Vagina (tissue), 2 donors: ENCODE results near the gene CNGB1. TPM values are rescaled to one million over a fixed set of nuclear protein-coding genes. Genes with fewer than 3 reads are reported as not detected.

Experiments
- DNase-seq, 2 donors: peaks; one replicate each; pipeline ENCODE4 v3.0.0-alpha.2; 2017; ENCODE audit errors: extremely low spot score in 2 of 2
- H3K27ac ChIP-seq: fragments of 200-600 bp; sonication (generic); one replicate; pipeline ENCODE4 v1.5.1; 2019
- H3K27me3 ChIP-seq: fragments of 200-600 bp; sonication (generic); one replicate; pipeline ENCODE4 v1.5.1; 2019
- H3K36me3 ChIP-seq, 2 donors: fragments of 200-600 bp; sonication (generic); one replicate each; pipeline ENCODE4 v1.5.1; 2017 to 2019
- H3K4me1 ChIP-seq: fragments of 200-600 bp; sonication (generic); one replicate; pipeline ENCODE4 v1.5.1; 2019
- H3K4me3 ChIP-seq, 2 donors: fragments of 200-600 bp; sonication (generic); 1 replicate in 1 of 2; 2 replicates in 1 of 2; pipeline ENCODE4 v1.5.1; 2016 to 2019
- H3K9me3 ChIP-seq: fragments of 200-600 bp; sonication (generic); one replicate; pipeline ENCODE4 v1.5.1; 2019
- CTCF ChIP-seq, 3 experiments: fragments of 450-650 bp in 2 of 3; fragments of 200-600 bp in 1 of 3; sonication (generic) in 1 of 3; IDR thresholded peaks; one replicate each; pipeline ENCODE4 v1.5.1; 2017 to 2019; ENCODE audit warnings: antibody characterized with exemption in 3 of 3, mild to moderate bottlenecking in 2 of 3, moderate library complexity in 2 of 3
- POLR2A ChIP-seq, 2 donors: fragments of 450-650 bp; IDR thresholded peaks; one replicate each; pipeline ENCODE4 v1.6.1; 2017; ENCODE audit warnings: antibody characterized with exemption in 2 of 2, mild to moderate bottlenecking in 2 of 2, moderate library complexity in 2 of 2
- POLR2AphosphoS5 ChIP-seq, 2 donors: sonication (generic); formaldehyde crosslinking; IDR thresholded peaks; one replicate each; pipeline ENCODE4 v1.9.0; 2017; ENCODE audit warnings: antibody characterized with exemption in 2 of 2, mild to moderate bottlenecking in 2 of 2, low read depth in 1 of 2; ENCODE audit not compliant: insufficient read depth in 1 of 2
- intact Hi-C: fragments of 100-400 bp; cut with DNase I; formaldehyde crosslinking; loops from one replicate; pipeline ENCODE4 v1.15.1; 2023
- total RNA-seq: library from RNA; depleted of rRNA; stranded (reverse); fragments of >200 nt; gene quantifications from one replicate; pipeline ENCODE4 v1.2.3, GENCODE V29; 2016

CNGB1 gene
- total RNA-seq, 1 donor from 2014 or later = not detected

DNA sequence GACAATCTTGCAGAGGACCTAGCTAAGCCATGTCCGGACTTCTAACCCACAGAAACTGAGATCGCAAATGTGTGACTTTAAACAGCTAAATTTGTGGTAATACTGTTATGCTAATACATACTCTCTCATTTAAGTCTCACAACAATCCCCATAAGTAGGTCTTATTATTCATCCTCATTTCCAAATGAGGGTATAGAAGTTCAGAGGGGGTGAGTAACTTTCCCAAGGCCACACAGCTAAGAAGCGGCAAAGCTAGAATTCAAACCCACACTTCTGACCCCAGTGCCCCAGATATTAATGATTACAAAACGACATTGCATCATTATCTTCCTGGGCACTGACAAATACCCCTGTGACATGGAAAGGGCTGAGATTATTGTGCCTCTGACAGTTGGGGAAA, 81.4 kb downstream of the CNGB1 start:
- H3K4me3 ChIP-seq = no peak overlapping the region
- H3K27ac ChIP-seq = no peak overlapping the region
- TF ChIP-seq POLR2A (IDR thresholded peaks at IDR 0.05) (no peak), POLR2AphosphoS5 (IDR thresholded peaks at IDR 0.05; ENCODE audit: insufficient read depth in 1 of 2, low read depth in 1 of 2) (no peak), CTCF (IDR thresholded peaks at IDR 0.05) (no peak)
- H3K4me1 ChIP-seq = no peaks in the 10 kb centered on the region
- DNase-seq = no peak
- no peaks in the 10 kb centered on the region for H3K36me3 ChIP-seq
- intact Hi-C loops = no loop called here
- no peaks in the 10 kb centered on the region for H3K27me3 ChIP-seq
- H3K9me3 ChIP-seq = no peaks in the 10 kb centered on the region

DNA sequence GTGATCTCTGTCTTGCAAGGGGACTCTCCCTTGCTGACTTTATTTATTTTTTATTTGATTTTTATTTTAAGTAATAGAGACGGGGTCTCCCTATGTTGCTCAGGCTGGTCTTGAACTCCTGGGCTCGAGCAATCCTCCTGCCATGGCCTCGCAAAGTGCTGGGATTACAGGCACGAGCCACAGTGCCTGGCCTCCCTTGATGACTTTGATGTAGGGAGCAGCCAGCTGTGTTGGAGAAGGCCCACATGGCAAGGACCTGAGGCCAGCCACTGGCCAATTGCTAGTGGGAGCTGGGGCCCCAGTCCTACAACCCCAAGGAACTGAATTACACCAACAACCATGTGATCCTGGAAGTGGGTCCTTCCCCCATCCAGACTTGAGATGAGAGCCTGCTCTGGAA, 81.8 kb downstream of the CNGB1 start:
- Histone ChIP-seq H3K4me3 (no peak overlapping the region), H3K27ac (no peak overlapping the region), H3K36me3 (no peaks in the 10 kb centered on the region), H3K9me3 (no peaks in the 10 kb centered on the region), H3K4me1 (peaks cover 3% of the 10 kb centered on the region), H3K27me3 (no peaks in the 10 kb centered on the region)
- no peak for DNase-seq
- no peak for TF ChIP-seq CTCF (IDR thresholded peaks at IDR 0.05)
- TF ChIP-seq POLR2A (IDR thresholded peaks at IDR 0.05) = no peak
- no peak for TF ChIP-seq POLR2AphosphoS5 (IDR thresholded peaks at IDR 0.05; ENCODE audit: insufficient read depth in 1 of 2, low read depth in 1 of 2)
- intact Hi-C loops = no loop called here

- Histone ChIP-seq H3K9me3 (no peaks in the 10 kb centered on the region), H3K27me3 (no peaks in the 10 kb centered on the region), H3K4me1 (peaks cover 8% of the 10 kb centered on the region), H3K27ac (no peak overlapping the region), H3K36me3 (no peaks in the 10 kb centered on the region), H3K4me3 (no peak overlapping the region)
- DNase-seq = no peak
- no peak for TF ChIP-seq POLR2A (IDR thresholded peaks at IDR 0.05)
- no peak for TF ChIP-seq POLR2AphosphoS5 (IDR thresholded peaks at IDR 0.05; ENCODE audit: insufficient read depth in 1 of 2, low read depth in 1 of 2)
- TF ChIP-seq CTCF (IDR thresholded peaks at IDR 0.05) = no peak
- intact Hi-C loops = no loop called here
Observed at GRCh38 chr16:57888128-57888527, 82.8 kb downstream of the CNGB1 start.

DNA sequence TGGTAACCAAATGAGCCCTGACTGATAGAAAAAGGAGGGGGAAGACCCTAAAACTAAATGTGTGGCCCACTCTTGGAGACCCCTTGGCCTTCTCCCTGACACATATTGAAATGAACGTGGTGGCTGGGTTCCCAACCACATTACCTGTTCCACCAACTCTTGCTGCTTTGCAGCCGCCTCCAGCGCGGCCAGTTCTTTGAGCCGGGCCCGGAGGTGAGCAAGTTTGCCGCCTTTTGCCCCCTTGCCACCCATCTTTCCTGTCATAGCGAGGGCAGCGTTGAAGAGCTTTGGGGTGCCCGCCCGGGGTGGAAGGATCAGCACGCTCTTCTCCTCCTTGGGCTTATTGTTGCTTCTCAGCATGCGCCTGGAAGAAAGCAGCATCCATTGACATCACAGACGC, 83.2 kb downstream of the CNGB1 start:
- Histone ChIP-seq H3K27ac (no peak overlapping the region), H3K9me3 (no peaks in the 10 kb centered on the region), H3K4me3 (no peak overlapping the region), H3K36me3 (no peaks in the 10 kb centered on the region), H3K4me1 (peaks cover 8% of the 10 kb centered on the region), H3K27me3 (no peaks in the 10 kb centered on the region)
- intact Hi-C loops = no loop called here
- DNase-seq = no peak
- no peak for TF ChIP-seq POLR2A (IDR thresholded peaks at IDR 0.05)
- no peak for TF ChIP-seq POLR2AphosphoS5 (IDR thresholded peaks at IDR 0.05; ENCODE audit: insufficient read depth in 1 of 2, low read depth in 1 of 2)
- TF ChIP-seq CTCF (IDR thresholded peaks at IDR 0.05) = no peak

- Histone ChIP-seq H3K4me1 (peaks cover 8% of the 10 kb centered on the region), H3K9me3 (no peaks in the 10 kb centered on the region), H3K27me3 (no peaks in the 10 kb centered on the region), H3K4me3 (no peak overlapping the region), H3K27ac (no peak overlapping the region), H3K36me3 (no peaks in the 10 kb centered on the region)
- no peak for DNase-seq
- intact Hi-C loops = no loop called here
- TF ChIP-seq POLR2AphosphoS5 (IDR thresholded peaks at IDR 0.05; ENCODE audit: insufficient read depth in 1 of 2, low read depth in 1 of 2) (no peak), POLR2A (IDR thresholded peaks at IDR 0.05) (no peak), CTCF (IDR thresholded peaks at IDR 0.05) (no peak)
Observed at GRCh38 chr16:57886427-57886826, 84.5 kb downstream of the CNGB1 start.
